ENCODE measurements around the gene PTPRM. TPM values are rescaled to one million over a fixed set of nuclear protein-coding genes. Genes with fewer than 3 reads are reported as not detected.
A peak's percentile ranks its signal among the peaks of the same experiment; 100 is the strongest.

Gene PTPRM
- total RNA-seq, 1 experiment from 2014 or later = 45.6 TPM

GRCh38 chr18:8218197-8218596 is 651.1 kb downstream of the PTPRM start:
- DNase-seq (no peak), ATAC-seq (no peak)
- no peaks in the 10 kb centered on the region for H3F3A ChIP-seq (ENCODE audit: low read length, unreplicated experiment)
- intact Hi-C loops (cut with micrococcal nuclease) = no loop called here
- H3K27me3 ChIP-seq (ENCODE audit: low read length) = no peaks in the 10 kb centered on the region
- ChIA-PET POLR2A (ENCODE audit: unreplicated experiment) (no interaction called here), CTCF (no interaction called here)
- H4K20me1 ChIP-seq (ENCODE audit: low read length) = no peaks in the 10 kb centered on the region
- no peaks in the 10 kb centered on the region for H3K9me2 ChIP-seq (replicated peaks; ENCODE audit: low read length)
- no peak for TF ChIP-seq EZH2 (IDR thresholded peaks at IDR 0.05; ENCODE audit: low read length, unreplicated experiment)
- TF ChIP-seq CTCF (conservative IDR thresholded peaks at IDR 0.05; ENCODE audit: low read depth, low read length) = no peak
- TF ChIP-seq EZH2phosphoT487 (IDR thresholded peaks at IDR 0.05; ENCODE audit: borderline replicate concordance, low read length) = no peak
- no peaks in the 10 kb centered on the region for H3K9me3 ChIP-seq (ENCODE audit: low read length)
- no peaks in the 10 kb centered on the region for H3K79me2 ChIP-seq (ENCODE audit: low read length)
- no peak overlapping the region for H3K27ac ChIP-seq (ENCODE audit: low read length)
- H3K9ac ChIP-seq (ENCODE audit: low read length) = no peak overlapping the region
- no TSS peak for BruUV-seq (replicated peaks)
- no peak overlapping the region for H3K4me3 ChIP-seq (ENCODE audit: low read length)
- H3K36me3 ChIP-seq (ENCODE audit: low read depth, low read length) = no peaks in the 10 kb centered on the region
- H2AFZ ChIP-seq (ENCODE audit: low read length) = no peak overlapping the region
- H3K4me1 ChIP-seq (ENCODE audit: insufficient read depth, low read length) = peaks cover 15% of the 10 kb centered on the region
- H3K4me2 ChIP-seq (ENCODE audit: low read length) = no peak overlapping the region

GRCh38 chr18:8221452-8221851 is 654.3 kb downstream of the PTPRM start:
- no peak overlapping the region for H3K4me3 ChIP-seq (ENCODE audit: low read length)
- H2AFZ ChIP-seq (ENCODE audit: low read length) = no peak overlapping the region
- peaks cover 11% of the 10 kb centered on the region for H3K4me1 ChIP-seq (ENCODE audit: insufficient read depth, low read length)
- no peak overlapping the region for H3K27ac ChIP-seq (ENCODE audit: low read length)
- no peak overlapping the region for H3K9ac ChIP-seq (ENCODE audit: low read length)
- no peaks in the 10 kb centered on the region; the same call in 1 of the 2 replicates for H3K9me3 ChIP-seq (ENCODE audit: low read length)
- H3K4me2 ChIP-seq (ENCODE audit: low read length) = no peak overlapping the region
- no peaks in the 10 kb centered on the region for H4K20me1 ChIP-seq (ENCODE audit: low read length)
- BruUV-seq (replicated peaks) = no TSS peak
- ATAC-seq (no peak), DNase-seq (no peak)
- H3F3A ChIP-seq (ENCODE audit: low read length, unreplicated experiment) = no peaks in the 10 kb centered on the region
- ChIA-PET POLR2A (ENCODE audit: unreplicated experiment) (no interaction called here), CTCF (no interaction called here)
- H3K9me2 ChIP-seq (replicated peaks; ENCODE audit: low read length) = no peaks in the 10 kb centered on the region
- no peaks in the 10 kb centered on the region for H3K27me3 ChIP-seq (ENCODE audit: low read length)
- H3K36me3 ChIP-seq (ENCODE audit: low read depth, low read length) = 0 out of 2 replicates have a peak, but pooled peaks cover 6% of the 10 kb centered on the region
- TF ChIP-seq EZH2 (IDR thresholded peaks at IDR 0.05; ENCODE audit: low read length, unreplicated experiment) = no peak
- TF ChIP-seq CTCF (conservative IDR thresholded peaks at IDR 0.05; ENCODE audit: low read depth, low read length) = no peak
- no peak for TF ChIP-seq EZH2phosphoT487 (IDR thresholded peaks at IDR 0.05; ENCODE audit: borderline replicate concordance, low read length)
- intact Hi-C loops (cut with micrococcal nuclease) = no loop called here
- no peaks in the 10 kb centered on the region for H3K79me2 ChIP-seq (ENCODE audit: low read length)

- Histone ChIP-seq H3K79me2 (ENCODE audit: low read length) (no peaks in the 10 kb centered on the region), H3K9ac (ENCODE audit: low read length) (no peak overlapping the region), H3K9me3 (ENCODE audit: low read length) (no peaks in the 10 kb centered on the region; the same call in 1 of the 2 replicates), H4K20me1 (ENCODE audit: low read length) (no peaks in the 10 kb centered on the region), H3K27ac (ENCODE audit: low read length) (no peak overlapping the region), H3K27me3 (ENCODE audit: low read length) (no peaks in the 10 kb centered on the region), H2AFZ (ENCODE audit: low read length) (no peak overlapping the region), H3K4me2 (ENCODE audit: low read length) (no peak overlapping the region), H3K9me2 (replicated peaks; ENCODE audit: low read length) (no peaks in the 10 kb centered on the region), H3K4me1 (ENCODE audit: insufficient read depth, low read length) (peaks cover 10% of the 10 kb centered on the region), H3F3A (ENCODE audit: low read length, unreplicated experiment) (no peaks in the 10 kb centered on the region), H3K4me3 (ENCODE audit: low read length) (no peak overlapping the region), H3K36me3 (ENCODE audit: low read depth, low read length) (0 out of 2 replicates have a peak, but pooled peaks cover 6% of the 10 kb centered on the region)
- ChIA-PET POLR2A (ENCODE audit: unreplicated experiment) (no interaction called here), CTCF (no interaction called here)
- intact Hi-C loops (cut with micrococcal nuclease) = no loop called here
- no TSS peak for BruUV-seq (replicated peaks)
- no peak for TF ChIP-seq EZH2phosphoT487 (IDR thresholded peaks at IDR 0.05; ENCODE audit: borderline replicate concordance, low read length)
- no peak for ATAC-seq
- peak; percentile 25 for DNase-seq
Measured at GRCh38 chr18:8224576-8224975, 657.5 kb downstream of the PTPRM start.
